Heart right ventricle (tissue), 16 donors: Measurements from ENCODE around the gene CCL25. TPM values are rescaled to one million over a fixed set of nuclear protein-coding genes. Genes with fewer than 3 reads are reported as not detected.

Experiments used
- ATAC-seq, 8 donors: fragments of 200-7000 bp; cut with Tn5 transposase; one replicate each; pipeline ENCODE4 v1.9.1; 2020; ENCODE audit warnings: mild to moderate bottlenecking in 8 of 8, moderate library complexity in 8 of 8, moderate number of reproducible peaks in 1 of 8
- DNase-seq, 2 donors: peaks; one replicate each; pipeline ENCODE4 v3.0.0-alpha.2; 2020
- H3K27ac ChIP-seq, 10 donors: fragments of 200-600 bp; sonication (generic) in 2 of 10; one replicate each; pipeline versions ENCODE4 v1.5.0 to v1.8.0; 2020 to 2022; ENCODE audit warnings: mild to moderate bottlenecking in 3 of 10
- H3K27me3 ChIP-seq, 7 donors: fragments of 200-600 bp; one replicate each; pipeline ENCODE4 v1.8.0; 2021 to 2022; ENCODE audit warnings: mild to moderate bottlenecking in 2 of 7
- H3K36me3 ChIP-seq, 9 donors: fragments of 200-600 bp; sonication (generic) in 1 of 9; one replicate each; pipeline versions ENCODE4 v1.5.0 to v1.8.0; 2020 to 2022; ENCODE audit warnings: mild to moderate bottlenecking in 2 of 9
- H3K4me1 ChIP-seq, 9 donors: fragments of 200-600 bp; sonication (generic) in 1 of 9; one replicate each; pipeline versions ENCODE4 v1.5.0 to v1.8.0; 2020 to 2022; ENCODE audit warnings: mild to moderate bottlenecking in 4 of 9
- H3K4me3 ChIP-seq, 10 donors: fragments of 200-600 bp; sonication (generic) in 2 of 10; one replicate each; pipeline versions ENCODE4 v1.5.0 to v1.8.0; 2020 to 2022; ENCODE audit warnings: mild to moderate bottlenecking in 7 of 10, moderate library complexity in 2 of 10
- H3K9me3 ChIP-seq, 11 donors: fragments of 200-600 bp in 10 of 11; sonication (generic) in 2 of 11; one replicate each; pipeline versions ENCODE4 v1.5.0 to v1.8.0; 2013 to 2022; ENCODE audit warnings: mild to moderate bottlenecking in 2 of 11, control low read depth in 1 of 11, moderate library complexity in 1 of 11
- CTCF ChIP-seq, 9 donors: fragments of 200-600 bp; sonication (generic) in 2 of 9; IDR thresholded peaks; one replicate each; pipeline versions ENCODE4 v1.5.0 to v1.8.0; 2021 to 2022; ENCODE audit warnings: antibody characterized with exemption in 9 of 9, mild to moderate bottlenecking in 5 of 9, moderate library complexity in 1 of 9
- WGBS, 2 donors: extraction: QIAGEN DNeasy Blood & Tissue Kit; methylation state at CpG; one replicate each; pipeline ENCODE4 v1.1.7; 2013; ENCODE audit warnings: inconsistent platforms in 1 of 2; 5-methylcytosine and 5-hydroxymethylcytosine counted together
- intact Hi-C, 10 donors: fragments of 100-400 bp; cut with DNase I; formaldehyde crosslinking; loops; one replicate each; pipeline versions ENCODE4 v1.11.1 to v1.14.2; 2022
- polyA plus RNA-seq, 2 donors: library from polyadenylated mRNA; stranded (reverse); fragments of 200-250 nt; gene quantifications; one replicate each; pipeline ENCODE4 v1.2.3, GENCODE V29; 2013
- total RNA-seq, 10 donors: library from RNA; stranded (reverse); fragmentation: NEBNext Ultra II Directional in 3 of 10; extraction: Animal tissue kit (Norgen Biotek cat#: 25700) in 3 of 10; gene quantifications; one replicate each; pipeline versions ENCODE4 v1.2.1 to v1.2.4, GENCODE V29; 2021 to 2023
- donor health status: Arrhythmogenic right ventricular cardiomyopathy.
- donor health status: ischemic (EF 13 %, LVEDD 7.1; RV severe dilation, severe dysfunction).
- donor health status: healthy with polysubstance abuse.
- donor health status: DM: no; HTN: yes; CAD: no.
- donor health status: DM: no; HTN: no; CAD: no.
- donor health status: ischemic (EF 25% LVEDD 6.9; RV normal size, moderate dysfunction).
- donor health status: ischemic (EF 25% LVEDD 5.7; RV mildly dilated, moderate dysfunction).
- donor health status: healthy.
- donor health status: DM: yes; HTN: yes; CAD: no.
- donor health status: Ischemic cardiomyopathy.
- donor health status: ischemic (EF 35%, LVEDD 5.7; RV mildly dilated, moderate dysfunction).
- donor health status: nonischemic (EF 11% LVEDD 7.7; RV severe dilation, severe dysfunction).
- donor health status: DM: yes; HTN: yes; CAD: no.
- donor health status: PGD.
- donor health status: ischemic (EF 29% LVEDD 5.4; RV normal size, mild dysfunction).
- donor health status: nonischemic (EF 23%, LVEDD 6.1; RV moderate dilation, normal function).

Gene CCL25
- total and polyA plus RNA-seq, 12 donors: not detected

GRCh38 chr19:8090950-8091349 lies 38.4 kb downstream of the CCL25 start:
- no peaks in the 10 kb centered on the region for H3K4me1 ChIP-seq
- no peak for DNase-seq
- ATAC-seq: no peak
- no peak overlapping the region for H3K4me3 ChIP-seq
- H3K27me3 ChIP-seq: peaks cover 0 to 27% (median 7%) of the 10 kb centered on the region in 7 donors
- no peak for TF ChIP-seq CTCF (IDR thresholded peaks at IDR 0.05)
- H3K36me3 ChIP-seq: no peaks in the 10 kb centered on the region
- intact Hi-C loops: no loop called here
- peaks cover 0 to 30% (median 18%) of the 10 kb centered on the region in 11 donors for H3K9me3 ChIP-seq
- no peak overlapping the region for H3K27ac ChIP-seq
- WGBS, 2 donors: 89 to 90% methylated on average over 2 of the region's 2 CpGs

GRCh38 chr19:8093740-8094139 lies 41.2 kb downstream of the CCL25 start:
- TF ChIP-seq CTCF (IDR thresholded peaks at IDR 0.05): no peak
- Histone ChIP-seq H3K4me1 (no peaks in the 10 kb centered on the region), H3K9me3 (peaks cover 0 to 49% (median 24%) of the 10 kb centered on the region in 11 donors), H3K36me3 (no peaks in the 10 kb centered on the region), H3K27ac (no peak overlapping the region), H3K4me3 (no peak overlapping the region), H3K27me3 (peaks cover 0 to 4% (median 0%) of the 10 kb centered on the region in 7 donors)
- intact Hi-C loops: no loop called here
- WGBS, 2 donors: 93 to 94% methylated on average over 2 of the region's 2 CpGs
- DNase-seq (no peak), ATAC-seq (no peak)

- ATAC-seq (no peak), DNase-seq (no peak)
- peaks cover 0 to 49% (median 24%) of the 10 kb centered on the region in 11 donors for H3K9me3 ChIP-seq
- H3K27me3 ChIP-seq: no peaks in the 10 kb centered on the region
- H3K4me3 ChIP-seq: no peak overlapping the region
- H3K4me1 ChIP-seq: no peaks in the 10 kb centered on the region
- 85 to 89% methylated on average over 6 of the region's 6 CpGs for WGBS, 2 donors
- TF ChIP-seq CTCF (IDR thresholded peaks at IDR 0.05): no peak
- H3K27ac ChIP-seq: no peak overlapping the region
- no peaks in the 10 kb centered on the region for H3K36me3 ChIP-seq
- intact Hi-C loops: no loop called here
Observed at GRCh38 chr19:8094336-8094735, 41.8 kb downstream of the CCL25 start.

- 73 to 79% methylated on average over 2 of the region's 2 CpGs for WGBS, 2 donors
Observed at GRCh38 chr19:8095354-8095886, 42.9 kb downstream of the CCL25 start.

More at GRCh38 chr19:8095354-8095886, 42.9 kb downstream of the CCL25 start:
- no peaks in the 10 kb centered on the region for H3K4me1 ChIP-seq
- intact Hi-C loops: no loop called here
- no peak for TF ChIP-seq CTCF (IDR thresholded peaks at IDR 0.05)
- no peak for DNase-seq
- no peak for ATAC-seq
- H3K9me3 ChIP-seq: peaks cover 0 to 49% (median 24%) of the 10 kb centered on the region in 11 donors
- no peak overlapping the region for H3K27ac ChIP-seq
- H3K4me3 ChIP-seq: no peak overlapping the region
- H3K27me3 ChIP-seq: no peaks in the 10 kb centered on the region
- no peaks in the 10 kb centered on the region for H3K36me3 ChIP-seq
